ENCODE data around the gene DGAT2L6.
"Not testable (repeated sequence)": the region's sequence is repeated elsewhere in the genome, so short reads cannot be mapped to it uniquely, and the experiment has no call there.

- not testable (repeated sequence) for TF ChIP-seq CTCF, POLR2A (IDR thresholded peaks at IDR 0.05)
These were observed 32.3 kb downstream of the DGAT2L6 start for GRCh38 chrX:70209570-70209969.

Data from tibial nerve (tissue), 3 donors.